Spleen (tissue), 11 donors: ENCODE data around the gene ABLIM2. TPM values are rescaled to one million over a fixed set of nuclear protein-coding genes. Genes with fewer than 3 reads are reported as not detected.

Source experiments
- DNase-seq: peaks from one replicate; pipeline ENCODE4 v3.0.0-alpha.2; 2020
- H3K27ac ChIP-seq, 8 donors: fragments of 200-600 bp; sonication (generic) in 7 of 8; 1 replicate in 4 of 8; 2 replicates in 4 of 8; pipeline versions ENCODE4 v1.5.0 to v1.8.0; 2016 to 2021; ENCODE audit warnings: inconsistent platforms in 4 of 8, mild to moderate bottlenecking in 4 of 8, moderate library complexity in 1 of 8
- H3K27me3 ChIP-seq, 7 donors: fragments of 200-600 bp; sonication (generic) in 6 of 7; replicated peaks in 1 of 7; 1 replicate in 4 of 7; 2 replicates in 3 of 7; pipeline versions ENCODE4 v1.5.0 to v1.8.0; 2016 to 2021; ENCODE audit warnings: inconsistent platforms in 3 of 7, mild to moderate bottlenecking in 1 of 7
- H3K36me3 ChIP-seq, 6 donors: fragments of 200-600 bp; sonication (generic) in 5 of 6; 1 replicate in 4 of 6; 2 replicates in 2 of 6; pipeline versions ENCODE4 v1.5.0 to v1.8.0; 2016 to 2021; ENCODE audit warnings: inconsistent platforms in 2 of 6
- H3K4me1 ChIP-seq, 6 donors: fragments of 200-600 bp; sonication (generic) in 5 of 6; 1 replicate in 3 of 6; 2 replicates in 3 of 6; pipeline versions ENCODE4 v1.5.0 to v1.8.0; 2016 to 2021; ENCODE audit warnings: inconsistent platforms in 3 of 6
- H3K4me3 ChIP-seq, 8 donors: fragments of 200-600 bp; sonication (generic) in 7 of 8; 1 replicate in 4 of 8; 2 replicates in 4 of 8; pipeline versions ENCODE4 v1.5.0 to v1.8.0; 2016 to 2021; ENCODE audit warnings: inconsistent platforms in 4 of 8, mild to moderate bottlenecking in 4 of 8, moderate library complexity in 2 of 8
- H3K9me3 ChIP-seq, 8 donors: fragments of 200-600 bp; sonication (generic) in 7 of 8; 1 replicate in 4 of 8; 2 replicates in 4 of 8; pipeline versions ENCODE4 v1.5.0 to v1.8.0; 2016 to 2021; ENCODE audit warnings: inconsistent platforms in 4 of 8
- POLR2A ChIP-seq, 3 donors: fragments of 450-650 bp; IDR thresholded peaks; one replicate each; pipeline ENCODE4 v1.5.1; 2017; ENCODE audit warnings: antibody characterized with exemption in 3 of 3, mild to moderate bottlenecking in 1 of 3
- POLR2AphosphoS5 ChIP-seq, 3 donors: sonication (generic); formaldehyde crosslinking; IDR thresholded peaks; one replicate each; pipeline ENCODE4 v1.5.1; 2017; ENCODE audit warnings: antibody characterized with exemption in 3 of 3
- WGBS, 5 donors: extraction: QIAGEN DNeasy Blood & Tissue Kit in 3 of 5; methylation state at CpG; one replicate each; pipeline versions ENCODE4 v1.1.5 to v1.1.7; 2013 to 2018; 5-methylcytosine and 5-hydroxymethylcytosine counted together
- intact Hi-C: fragments of 100-400 bp; cut with DNase I; formaldehyde crosslinking; loops from one replicate; pipeline ENCODE4 v1.15.0; 2023; ENCODE audit warnings: low total_unique reads
- polyA plus RNA-seq, 3 donors: library from polyadenylated mRNA; stranded (reverse); fragments of 200-250 nt; gene quantifications; one replicate each; pipeline ENCODE4 v1.2.1, GENCODE V29; 2013
- total RNA-seq, 7 donors: library from RNA; depleted of rRNA in 3 of 7; stranded (reverse); fragments of >200 nt in 3 of 7; fragmentation: NEBNext Ultra II Directional in 4 of 7; extraction: Animal tissue kit (Norgen Biotek cat#: 25700) in 4 of 7; gene quantifications; one replicate each; pipeline versions ENCODE4 v1.1.0 to v1.2.1, GENCODE V29; 2016 to 2021
- TF ChIP-seq, protein P1 (sequence below), 11 experiments: fragments of 200-600 bp in 7 of 11; fragments of 450-650 bp in 4 of 11; sonication (generic) in 4 of 11; IDR thresholded peaks in 8 of 11; conservative IDR thresholded peaks in 3 of 11; 1 replicate in 7 of 11; 2 replicates in 4 of 11; pipeline versions ENCODE4 v1.4.0 to v1.8.0; 2016 to 2021; ENCODE audit warnings: antibody characterized with exemption in 11 of 11, inconsistent platforms in 4 of 11, mild to moderate bottlenecking in 1 of 11
- donor health status: healthy with polysubstance abuse.
- donor health status: DM: no; HTN: no; CAD: no; lungs with moderate emphysema.
- donor health status: DM: no; HTN: no; CAD: no.
- donor health status: Bipolar disorder and iron deficiency.
- donor health status: healthy.
- donor health status: DM: no; HTN: no; CAD: no.
- donor health status: DM: yes; HTN: yes; CAD: no.

The ABLIM2 gene
- total and polyA plus RNA-seq, 10 donors = 11.8 to 127 (median 62.8) TPM

DNA sequence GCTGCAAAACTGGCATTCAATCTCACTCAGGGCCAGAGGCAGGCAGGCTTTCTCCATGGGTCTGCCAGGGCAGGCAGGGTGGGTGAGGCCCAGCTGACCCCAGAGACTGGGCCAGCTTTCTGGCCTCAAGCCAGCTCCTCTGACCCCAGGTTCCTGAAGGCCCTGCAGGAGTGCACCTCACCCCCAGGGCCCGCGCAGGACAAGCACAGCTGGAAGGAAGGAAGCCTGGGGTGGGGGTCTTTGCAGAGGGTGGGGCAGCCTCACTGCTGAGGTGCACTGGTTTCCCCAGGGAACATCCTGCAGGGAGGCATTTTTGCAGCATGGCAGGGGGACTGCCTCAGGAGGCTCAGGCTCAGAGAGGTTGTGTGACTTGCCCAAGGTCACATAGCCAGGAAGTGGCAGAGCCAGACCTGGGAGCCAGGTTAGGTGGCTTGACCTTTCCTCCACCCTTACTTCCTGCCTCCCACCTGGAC lies 187.4 kb downstream of the ABLIM2 start:
- intact Hi-C loops = no loop called here
- Histone ChIP-seq H3K36me3 (peaks cover 0 to 20% (median 0%) of the 10 kb centered on the region in 6 donors), H3K4me3 (peak overlapping the region in 2 of 8 donors; percentile 7 to 55), H3K9me3 (no peaks in the 10 kb centered on the region), H3K4me1 (peaks cover 41 to 75% (median 55%) of the 10 kb centered on the region in 6 donors), H3K27me3 (no peaks in the 10 kb centered on the region), H3K27ac (peak overlapping the region; percentile 68 to 90 (median 82))
- 32 to 50% (median 39%) methylated on average over 2 of the region's 2 CpGs; no CpG with 5 or more reads in 1 of the 5 donors for WGBS, 5 donors
- TF ChIP-seq, protein P1, sequence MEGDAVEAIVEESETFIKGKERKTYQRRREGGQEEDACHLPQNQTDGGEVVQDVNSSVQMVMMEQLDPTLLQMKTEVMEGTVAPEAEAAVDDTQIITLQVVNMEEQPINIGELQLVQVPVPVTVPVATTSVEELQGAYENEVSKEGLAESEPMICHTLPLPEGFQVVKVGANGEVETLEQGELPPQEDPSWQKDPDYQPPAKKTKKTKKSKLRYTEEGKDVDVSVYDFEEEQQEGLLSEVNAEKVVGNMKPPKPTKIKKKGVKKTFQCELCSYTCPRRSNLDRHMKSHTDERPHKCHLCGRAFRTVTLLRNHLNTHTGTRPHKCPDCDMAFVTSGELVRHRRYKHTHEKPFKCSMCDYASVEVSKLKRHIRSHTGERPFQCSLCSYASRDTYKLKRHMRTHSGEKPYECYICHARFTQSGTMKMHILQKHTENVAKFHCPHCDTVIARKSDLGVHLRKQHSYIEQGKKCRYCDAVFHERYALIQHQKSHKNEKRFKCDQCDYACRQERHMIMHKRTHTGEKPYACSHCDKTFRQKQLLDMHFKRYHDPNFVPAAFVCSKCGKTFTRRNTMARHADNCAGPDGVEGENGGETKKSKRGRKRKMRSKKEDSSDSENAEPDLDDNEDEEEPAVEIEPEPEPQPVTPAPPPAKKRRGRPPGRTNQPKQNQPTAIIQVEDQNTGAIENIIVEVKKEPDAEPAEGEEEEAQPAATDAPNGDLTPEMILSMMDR (IDR thresholded peaks at IDR 0.05 in 8 of 11, conservative IDR thresholded peaks at IDR 0.05 in 3 of 11) = no peak
- no peak for TF ChIP-seq POLR2A (IDR thresholded peaks at IDR 0.05)
- no peak for TF ChIP-seq POLR2AphosphoS5 (IDR thresholded peaks at IDR 0.05)
- DNase-seq = no peak

- Histone ChIP-seq H3K36me3 (peaks cover 0 to 17% (median 0%) of the 10 kb centered on the region in 6 donors), H3K4me3 (peak overlapping the region in 4 of 8 donors; percentile 7 to 55 (median 14)), H3K4me1 (peaks cover 41 to 81% (median 59%) of the 10 kb centered on the region in 6 donors), H3K9me3 (no peaks in the 10 kb centered on the region), H3K27me3 (no peaks in the 10 kb centered on the region), H3K27ac (peak overlapping the region; percentile 68 to 90 (median 82))
- TF ChIP-seq, protein P1 (IDR thresholded peaks at IDR 0.05 in 8 of 11, conservative IDR thresholded peaks at IDR 0.05 in 3 of 11) = no peak
- TF ChIP-seq POLR2AphosphoS5 (IDR thresholded peaks at IDR 0.05) (peak; percentile 5 to 36 (median 23)), POLR2A (IDR thresholded peaks at IDR 0.05) (no peak)
- DNase-seq = no peak
- intact Hi-C loops = no loop called here
- WGBS, 5 donors = 43 to 56% (median 50%) methylated on average over 11 to 13 of the region's 13 CpGs
Observed at GRCh38 chr4:7970361-7970946, 188.2 kb downstream of the ABLIM2 start.

GRCh38 chr4:7968262-7968896 lies 190.2 kb downstream of the ABLIM2 start:
- no peak overlapping the region for H3K4me3 ChIP-seq
- H3K9me3 ChIP-seq = no peaks in the 10 kb centered on the region
- DNase-seq = no peak
- peak overlapping the region; percentile 32 to 90 (median 82) for H3K27ac ChIP-seq
- 38 to 55% (median 47%) methylated on average over 16 of the region's 16 CpGs for WGBS, 5 donors
- intact Hi-C loops = no loop called here
- H3K27me3 ChIP-seq = no peaks in the 10 kb centered on the region
- H3K4me1 ChIP-seq = peaks cover 43 to 89% (median 67%) of the 10 kb centered on the region in 6 donors
- H3K36me3 ChIP-seq = peaks cover 0 to 13% (median 0%) of the 10 kb centered on the region in 6 donors
- no peak for TF ChIP-seq POLR2A (IDR thresholded peaks at IDR 0.05)
- TF ChIP-seq POLR2AphosphoS5 (IDR thresholded peaks at IDR 0.05) = peak in 1 of 3 donors; percentile 41
- TF ChIP-seq, protein P1 (IDR thresholded peaks at IDR 0.05 in 8 of 11, conservative IDR thresholded peaks at IDR 0.05 in 3 of 11) = no peak
